Colonic mucosa (tissue), 4 donors: ENCODE results near the gene PALMD. TPM values are rescaled to one million over a fixed set of nuclear protein-coding genes. Genes with fewer than 3 reads are reported as not detected.

Experiments used
- DNase-seq: peaks from one replicate; pipeline ENCODE4 v3.0.0-alpha.2; 2020
- H3K27ac ChIP-seq: fragments of 200-600 bp; one replicate; pipeline ENCODE4 v1.8.0; 2021
- H3K27me3 ChIP-seq: fragments of 200-600 bp; one replicate; pipeline ENCODE4 v1.8.0; 2021
- H3K36me3 ChIP-seq: fragments of 200-600 bp; one replicate; pipeline ENCODE4 v1.8.0; 2021
- H3K4me1 ChIP-seq: fragments of 200-600 bp; one replicate; pipeline ENCODE4 v1.8.0; 2021; ENCODE audit warnings: mild to moderate bottlenecking
- H3K4me3 ChIP-seq: fragments of 200-600 bp; one replicate; pipeline ENCODE4 v1.8.0; 2021
- H3K9ac ChIP-seq, 2 donors: one replicate each; pipeline ENCODE4 v1.7.0; 2013; ENCODE audit warnings: control low read depth in 2 of 2, low read depth in 2 of 2, low read length in 2 of 2
- H3K9me3 ChIP-seq: fragments of 200-600 bp; one replicate; pipeline ENCODE4 v1.8.0; 2021
- CTCF ChIP-seq: fragments of 200-600 bp; IDR thresholded peaks from one replicate; pipeline ENCODE4 v1.8.0; 2022; ENCODE audit warnings: antibody characterized with exemption, mild to moderate bottlenecking
- intact Hi-C: fragments of 100-400 bp; cut with DNase I; formaldehyde crosslinking; loops from one replicate; pipeline ENCODE4 v1.14.1; 2022
- total RNA-seq, 2 donors: library from RNA; stranded (reverse); fragmentation: NEBNext Ultra II Directional in 1 of 2; extraction: Animal tissue kit (Norgen Biotek cat#: 25700) in 1 of 2; gene quantifications; one replicate each; pipeline ENCODE4 v1.2.1, GENCODE V29; 2021
- donor health status: healthy.
- donor health status: DM: no; HTN: no; CAD: no.
- donor health status: DM: no; HTN: no; CAD: no.

The PALMD gene
- total RNA-seq, 2 donors from 2014 or later, result 1.4 to 2.2 TPM

DNA sequence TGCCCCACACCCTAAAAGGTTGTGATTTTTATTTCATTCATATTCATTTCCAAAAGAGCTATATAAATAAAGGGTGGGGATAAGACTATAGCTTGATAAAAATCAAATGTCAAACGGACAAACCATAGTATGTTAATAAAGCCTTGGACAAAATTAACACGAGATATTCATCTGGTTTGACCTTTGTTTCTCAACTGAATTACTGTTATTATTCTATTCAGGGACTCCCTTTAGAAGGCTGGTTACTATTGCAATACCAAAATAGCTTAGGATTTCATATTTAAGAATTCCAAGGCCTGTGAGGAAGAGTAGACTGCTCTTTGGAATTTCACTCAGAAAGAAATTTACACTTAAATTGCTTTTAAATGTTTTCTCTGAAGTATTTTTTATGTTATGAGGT lies 10.2 kb upstream of the PALMD start:
- no peaks in the 10 kb centered on the region for H3K36me3 ChIP-seq
- H3K9ac ChIP-seq, result no peak overlapping the region
- no peak for TF ChIP-seq CTCF
- no peaks in the 10 kb centered on the region for H3K4me1 ChIP-seq
- H3K9me3 ChIP-seq, result no peaks in the 10 kb centered on the region
- H3K27me3 ChIP-seq, result no peaks in the 10 kb centered on the region
- no peak for DNase-seq
- no peak overlapping the region for H3K27ac ChIP-seq
- no peak overlapping the region for H3K4me3 ChIP-seq
- intact Hi-C loops, result no loop called here

DNA sequence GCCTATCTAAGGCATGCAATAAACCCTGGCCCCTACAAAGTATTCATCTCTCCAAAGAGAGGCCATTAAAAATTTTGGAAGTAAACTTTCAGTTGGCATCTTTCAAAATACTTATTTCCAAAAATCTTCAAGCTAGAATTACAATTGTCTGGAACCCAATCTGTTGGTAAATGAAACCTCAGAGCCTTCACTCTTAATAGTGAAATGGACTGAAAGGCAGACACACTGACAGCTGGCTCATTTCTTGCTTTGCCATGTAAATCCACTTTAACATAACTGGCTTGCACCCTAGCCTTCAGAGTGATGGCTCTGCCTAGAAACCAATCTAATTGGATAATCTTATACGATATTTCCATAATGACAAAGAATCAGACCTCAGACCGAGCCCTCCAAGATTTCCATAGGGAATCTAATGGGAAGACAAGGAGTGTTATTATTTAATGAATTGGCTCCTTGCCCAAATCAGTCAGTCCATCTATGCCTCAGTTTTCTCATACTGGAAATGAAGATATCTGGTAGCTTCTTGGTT lies 9.2 kb upstream of the PALMD start:
- Histone ChIP-seq H3K9ac (no peak overlapping the region), H3K4me3 (no peak overlapping the region), H3K4me1 (no peaks in the 10 kb centered on the region), H3K9me3 (no peaks in the 10 kb centered on the region), H3K36me3 (no peaks in the 10 kb centered on the region), H3K27me3 (no peaks in the 10 kb centered on the region), H3K27ac (no peak overlapping the region)
- no peak for DNase-seq
- TF ChIP-seq CTCF, result no peak
- intact Hi-C loops, result no loop called here

DNA sequence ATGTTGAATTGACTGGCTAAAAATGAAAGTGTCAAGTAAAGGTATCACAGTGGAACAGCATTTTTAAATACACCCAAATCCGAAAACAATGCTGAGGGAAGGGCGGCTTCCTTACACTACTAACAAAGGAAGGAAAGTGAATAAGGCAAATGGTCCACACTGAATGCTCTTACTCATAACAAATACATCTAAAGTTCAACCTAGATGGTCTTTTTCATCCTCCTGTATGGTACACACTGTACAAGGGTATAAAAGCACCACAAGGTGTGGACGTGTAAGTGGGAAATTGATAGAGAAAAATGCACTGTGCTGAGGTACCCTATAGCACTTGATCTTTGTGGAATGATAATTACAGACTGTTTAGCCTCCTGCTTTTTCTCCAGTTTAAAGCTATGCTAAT lies 7.1 kb upstream of the PALMD start:
- no peak overlapping the region for H3K27ac ChIP-seq
- H3K9me3 ChIP-seq, result no peaks in the 10 kb centered on the region
- intact Hi-C loops, result no loop called here
- H3K36me3 ChIP-seq, result no peaks in the 10 kb centered on the region
- H3K4me1 ChIP-seq, result no peaks in the 10 kb centered on the region
- no peak for DNase-seq
- no peaks in the 10 kb centered on the region for H3K27me3 ChIP-seq
- H3K4me3 ChIP-seq, result no peak overlapping the region
- H3K9ac ChIP-seq, result no peak overlapping the region
- TF ChIP-seq CTCF, result no peak

DNA sequence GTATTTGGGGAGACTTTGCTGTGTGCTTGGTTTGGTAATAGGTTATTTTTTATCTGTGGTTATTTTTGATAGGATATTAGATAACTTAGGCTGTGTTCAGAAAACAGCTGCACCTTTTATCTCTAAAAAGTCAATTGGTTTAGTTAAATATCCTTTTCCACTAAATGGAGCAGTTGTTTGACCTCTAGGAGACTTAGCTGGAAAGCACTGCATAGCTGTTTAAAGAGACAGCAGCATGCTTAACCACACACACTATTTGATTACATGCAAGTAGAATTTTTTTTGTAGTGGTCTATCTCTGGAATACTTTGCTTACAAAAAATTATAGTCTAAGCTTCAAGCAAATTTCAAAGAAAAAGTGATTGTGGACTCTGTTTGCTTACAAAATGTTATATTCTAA lies 6.5 kb upstream of the PALMD start:
- Histone ChIP-seq H3K36me3 (no peaks in the 10 kb centered on the region), H3K9me3 (no peaks in the 10 kb centered on the region), H3K4me1 (no peaks in the 10 kb centered on the region), H3K9ac (no peak overlapping the region), H3K4me3 (no peak overlapping the region), H3K27me3 (no peaks in the 10 kb centered on the region), H3K27ac (no peak overlapping the region)
- DNase-seq, result no peak
- TF ChIP-seq CTCF, result no peak
- intact Hi-C loops, result no loop called here

GRCh38 chr1:99639945-99640344 lies 6.0 kb upstream of the PALMD start:
- Histone ChIP-seq H3K27me3 (no peaks in the 10 kb centered on the region), H3K9ac (no peak overlapping the region), H3K4me1 (no peaks in the 10 kb centered on the region), H3K27ac (no peak overlapping the region), H3K4me3 (no peak overlapping the region), H3K9me3 (no peaks in the 10 kb centered on the region), H3K36me3 (no peaks in the 10 kb centered on the region)
- TF ChIP-seq CTCF, result no peak
- DNase-seq, result no peak
- intact Hi-C loops, result no loop called here

DNA sequence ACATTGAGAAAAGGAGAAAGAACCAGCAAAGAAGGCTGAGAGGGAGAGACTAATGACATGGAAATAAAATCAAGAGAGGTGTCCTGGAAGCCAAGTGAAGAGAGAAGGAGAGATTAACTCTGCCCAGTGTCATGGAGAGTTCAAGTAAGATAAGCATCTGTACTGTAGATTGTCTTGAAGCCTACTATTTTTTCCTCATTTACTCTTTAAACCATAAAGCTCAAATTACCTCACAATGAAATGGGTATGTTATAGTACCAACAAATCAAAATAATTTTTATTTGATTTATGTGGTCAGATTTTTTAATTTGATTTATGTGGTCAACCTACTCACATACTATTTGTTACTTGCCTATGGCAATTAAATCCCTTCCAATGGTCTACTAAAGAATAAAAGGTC lies 5.2 kb upstream of the PALMD start:
- H3K4me3 ChIP-seq, result no peak overlapping the region
- no peaks in the 10 kb centered on the region for H3K27me3 ChIP-seq
- H3K27ac ChIP-seq, result no peak overlapping the region
- intact Hi-C loops, result no loop called here
- no peaks in the 10 kb centered on the region for H3K36me3 ChIP-seq
- no peak for DNase-seq
- H3K9me3 ChIP-seq, result no peaks in the 10 kb centered on the region
- TF ChIP-seq CTCF, result no peak
- no peaks in the 10 kb centered on the region for H3K4me1 ChIP-seq
- no peak overlapping the region for H3K9ac ChIP-seq
